GM23338 (cell line): ENCODE results near the gene TSPAN13. TPM values are rescaled to one million over a fixed set of nuclear protein-coding genes. Genes with fewer than 3 reads are reported as not detected.

Source experiments
- ATAC-seq: fragments of 200-7000 bp; cut with Tn5 transposase; 3 replicates; pipeline ENCODE4 v1.9.1; 2020
- DNase-seq: peaks from one replicate; pipeline ENCODE4 v3.0.0-alpha.2; 2015; ENCODE audit warnings: low spot score
- H2AFZ ChIP-seq: fragments of 200-600 bp; sonication (generic); 2 replicates; pipeline ENCODE4 v1.8.0; 2016; ENCODE audit warnings: antibody characterized with exemption, mild to moderate bottlenecking, moderate library complexity
- H3F3A ChIP-seq: fragments of 200-600 bp; sonication (generic); replicated peaks from 2 replicates; pipeline ENCODE4 v1.8.0; 2017; ENCODE audit warnings: antibody characterized with exemption, mixed run types, low read depth
- H3K27ac ChIP-seq: fragments of 200-600 bp; sonication (generic); 2 replicates; pipeline ENCODE4 v1.6.1; 2016; ENCODE audit warnings: low read depth
- H3K27me3 ChIP-seq: fragments of 200-600 bp; sonication (generic); 2 replicates; pipeline ENCODE4 v1.8.0; 2016; ENCODE audit warnings: mild to moderate bottlenecking, mixed run types, moderate library complexity; ENCODE audit not compliant: insufficient read depth
- H3K36me3 ChIP-seq: fragments of 200-600 bp; sonication (generic); 2 replicates; pipeline ENCODE4 v1.8.0; 2016; ENCODE audit warnings: mild to moderate bottlenecking; ENCODE audit not compliant: insufficient read depth
- H3K4me1 ChIP-seq: fragments of 200-600 bp; sonication (generic); 2 replicates; pipeline ENCODE4 v1.8.0; 2016; ENCODE audit warnings: mild to moderate bottlenecking, moderate library complexity; ENCODE audit not compliant: insufficient read depth
- H3K4me2 ChIP-seq: fragments of 200-600 bp; sonication (generic); 2 replicates; pipeline ENCODE4 v1.7.1; 2017; ENCODE audit warnings: mixed run types
- H3K4me3 ChIP-seq: fragments of 200-600 bp; sonication (generic); 2 replicates; pipeline ENCODE4 v1.6.1; 2016; ENCODE audit warnings: mixed run types
- H3K79me2 ChIP-seq: fragments of 200-600 bp; sonication (generic); replicated peaks from 2 replicates; pipeline ENCODE4 v1.8.0; 2017; ENCODE audit warnings: mild to moderate bottlenecking; ENCODE audit not compliant: insufficient read depth
- H3K9me2 ChIP-seq: fragments of 200-600 bp; sonication (generic); 2 replicates; pipeline ENCODE4 v1.8.0; 2017; ENCODE audit not compliant: insufficient read depth
- H4K20me1 ChIP-seq: fragments of 200-600 bp; sonication (generic); replicated peaks from 2 replicates; pipeline ENCODE4 v1.8.0; 2017; ENCODE audit warnings: mild to moderate bottlenecking; ENCODE audit not compliant: insufficient read depth
- H3K27ac Mint-ChIP-seq: 2 replicates; pipeline ENCODE4 v1.8.0; 2020; ENCODE audit warnings: inconsistent platforms, mild to moderate bottlenecking, moderate library complexity, mixed read lengths
- H3K27me3 Mint-ChIP-seq: 3 replicates; pipeline ENCODE4 v1.8.0; 2022; ENCODE audit warnings: low read depth, mild to moderate bottlenecking, moderate library complexity, mixed read lengths, inconsistent platforms; ENCODE audit not compliant: insufficient read depth, poor library complexity
- H3K36me3 Mint-ChIP-seq: 3 replicates; pipeline ENCODE4 v1.8.0; 2021; ENCODE audit warnings: low read depth, mild to moderate bottlenecking, inconsistent platforms, moderate library complexity, mixed read lengths
- H3K4me1 Mint-ChIP-seq: 3 replicates; pipeline ENCODE4 v1.8.0; 2020; ENCODE audit warnings: mild to moderate bottlenecking, inconsistent platforms, mixed read lengths
- H3K4me3 Mint-ChIP-seq: 3 replicates; pipeline ENCODE4 v1.8.0; 2021; ENCODE audit warnings: moderate library complexity, mild to moderate bottlenecking, inconsistent platforms, mixed read lengths
- H3K9me3 Mint-ChIP-seq: 3 replicates; pipeline ENCODE4 v1.8.0; 2020; ENCODE audit warnings: moderate library complexity, mild to moderate bottlenecking, inconsistent platforms, mixed read lengths
- CREB1 ChIP-seq: fragments of 250-450 bp; sonication (Bioruptor Pico); IDR thresholded peaks from 2 replicates; pipeline ENCODE4 v1.5.0; 2020; ENCODE audit warnings: low read depth, mild to moderate bottlenecking, moderate library complexity
- JUNB ChIP-seq: IDR thresholded peaks from one replicate; pipeline ENCODE4 v1.6.1; 2016; ENCODE audit warnings: antibody characterized with exemption; ENCODE audit not compliant: unreplicated experiment
- NANOG ChIP-seq: IDR thresholded peaks from 2 replicates; pipeline ENCODE4 v1.6.1; 2016; ENCODE audit warnings: antibody characterized with exemption, borderline replicate concordance
- POLR2AphosphoS5 ChIP-seq: IDR thresholded peaks from 2 replicates; pipeline ENCODE4 v1.6.1; 2016; ENCODE audit warnings: antibody characterized with exemption, low read depth
- STAT1 ChIP-seq: IDR thresholded peaks from one replicate; pipeline ENCODE4 v1.6.1; 2016; ENCODE audit warnings: antibody characterized with exemption; ENCODE audit not compliant: unreplicated experiment
- ZNF114 ChIP-seq: fragments of 250-450 bp; sonication (Bioruptor Pico); IDR thresholded peaks from 2 replicates; pipeline ENCODE4 v1.5.0; 2020; ENCODE audit warnings: mild to moderate bottlenecking, moderate library complexity
- ZNF331 ChIP-seq: fragments of 250-450 bp; sonication (Bioruptor Pico); IDR thresholded peaks from 2 replicates; pipeline ENCODE4 v1.5.0; 2020; ENCODE audit warnings: low read depth, mild to moderate bottlenecking, moderate library complexity
- ZNF462 ChIP-seq: fragments of 250-450 bp; sonication (Bioruptor Pico); IDR thresholded peaks from 2 replicates; pipeline ENCODE4 v1.5.0; 2020; ENCODE audit warnings: mild to moderate bottlenecking, moderate library complexity
- polyA plus RNA-seq: library from polyadenylated mRNA; unstranded; fragments of >200 nt; fragmentation: Nextera tagmentation; extraction: Ambion mirVana; gene quantifications from 2 replicates; pipeline ENCODE4 v1.2.1, GENCODE V29; 2016
- total RNA-seq: library from RNA; depleted of rRNA; stranded (reverse); fragments of >200 nt; shearing (Covaris generic); gene quantifications from 2 replicates; pipeline ENCODE4 v1.2.3, GENCODE V29; 2014
- TF ChIP-seq, protein P1 (sequence below), 2 experiments: fragments of 200-600 bp in 1 of 2; sonication (generic) in 1 of 2; conservative IDR thresholded peaks; 2 replicates each; pipeline versions ENCODE4 v1.5.1 to v1.6.1; 2016 to 2017; ENCODE audit warnings: antibody characterized with exemption in 2 of 2, low read depth in 2 of 2, mild to moderate bottlenecking in 2 of 2, moderate library complexity in 1 of 2
- TF ChIP-seq, protein P2 (sequence below): IDR thresholded peaks from 2 replicates; pipeline ENCODE4 v1.6.1; 2016; ENCODE audit warnings: antibody characterized with exemption

The TSPAN13 gene
- total and polyA plus RNA-seq, 2 experiments from 2014 or later: 27.6 to 40.9 TPM

GRCh38 chr7:16728811-16729210, 24.7 kb upstream of the TSPAN13 start:
- Histone ChIP-seq H3K4me1 (no peaks in the 10 kb centered on the region), H3K4me3 (no peak overlapping the region), H3K27me3 (no peaks in the 10 kb centered on the region), H3K4me2 (no peak overlapping the region), H3K79me2 (no peaks in the 10 kb centered on the region), H4K20me1 (no peaks in the 10 kb centered on the region), H2AFZ (no peak overlapping the region), H3F3A (no peaks in the 10 kb centered on the region), H3K36me3 (no peaks in the 10 kb centered on the region), H3K27ac (no peak overlapping the region), H3K9me2 (no peaks in the 10 kb centered on the region)
- H3K4me1 Mint-ChIP-seq: no peaks in the 10 kb centered on the region
- no peak overlapping the region for H3K27ac Mint-ChIP-seq
- H3K36me3 Mint-ChIP-seq: no peaks in the 10 kb centered on the region
- no peaks in the 10 kb centered on the region for H3K9me3 Mint-ChIP-seq
- H3K4me3 Mint-ChIP-seq: no peak overlapping the region
- DNase-seq: no peak
- no peaks in the 10 kb centered on the region for H3K27me3 Mint-ChIP-seq
- ATAC-seq: no peak
- TF ChIP-seq ZNF331 (CRISPR knock-in tag) (no peak), ZNF114 (no peak), POLR2AphosphoS5 (no peak), CREB1 (no peak), NANOG (no peak), STAT1 (no peak)
- TF ChIP-seq, protein P1, sequence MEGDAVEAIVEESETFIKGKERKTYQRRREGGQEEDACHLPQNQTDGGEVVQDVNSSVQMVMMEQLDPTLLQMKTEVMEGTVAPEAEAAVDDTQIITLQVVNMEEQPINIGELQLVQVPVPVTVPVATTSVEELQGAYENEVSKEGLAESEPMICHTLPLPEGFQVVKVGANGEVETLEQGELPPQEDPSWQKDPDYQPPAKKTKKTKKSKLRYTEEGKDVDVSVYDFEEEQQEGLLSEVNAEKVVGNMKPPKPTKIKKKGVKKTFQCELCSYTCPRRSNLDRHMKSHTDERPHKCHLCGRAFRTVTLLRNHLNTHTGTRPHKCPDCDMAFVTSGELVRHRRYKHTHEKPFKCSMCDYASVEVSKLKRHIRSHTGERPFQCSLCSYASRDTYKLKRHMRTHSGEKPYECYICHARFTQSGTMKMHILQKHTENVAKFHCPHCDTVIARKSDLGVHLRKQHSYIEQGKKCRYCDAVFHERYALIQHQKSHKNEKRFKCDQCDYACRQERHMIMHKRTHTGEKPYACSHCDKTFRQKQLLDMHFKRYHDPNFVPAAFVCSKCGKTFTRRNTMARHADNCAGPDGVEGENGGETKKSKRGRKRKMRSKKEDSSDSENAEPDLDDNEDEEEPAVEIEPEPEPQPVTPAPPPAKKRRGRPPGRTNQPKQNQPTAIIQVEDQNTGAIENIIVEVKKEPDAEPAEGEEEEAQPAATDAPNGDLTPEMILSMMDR (conservative IDR thresholded peaks at IDR 0.05; ENCODE audit: low read depth in 2 of 2): no peak
- TF ChIP-seq, protein P2, sequence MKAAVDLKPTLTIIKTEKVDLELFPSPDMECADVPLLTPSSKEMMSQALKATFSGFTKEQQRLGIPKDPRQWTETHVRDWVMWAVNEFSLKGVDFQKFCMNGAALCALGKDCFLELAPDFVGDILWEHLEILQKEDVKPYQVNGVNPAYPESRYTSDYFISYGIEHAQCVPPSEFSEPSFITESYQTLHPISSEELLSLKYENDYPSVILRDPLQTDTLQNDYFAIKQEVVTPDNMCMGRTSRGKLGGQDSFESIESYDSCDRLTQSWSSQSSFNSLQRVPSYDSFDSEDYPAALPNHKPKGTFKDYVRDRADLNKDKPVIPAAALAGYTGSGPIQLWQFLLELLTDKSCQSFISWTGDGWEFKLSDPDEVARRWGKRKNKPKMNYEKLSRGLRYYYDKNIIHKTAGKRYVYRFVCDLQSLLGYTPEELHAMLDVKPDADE: no peak

- no peaks in the 10 kb centered on the region for H3K4me1 ChIP-seq
- H3F3A ChIP-seq: no peaks in the 10 kb centered on the region
- H3K36me3 ChIP-seq: no peaks in the 10 kb centered on the region
- no peak overlapping the region for H3K27ac ChIP-seq
- H3K4me3 ChIP-seq: no peak overlapping the region
- H3K4me1 Mint-ChIP-seq: no peaks in the 10 kb centered on the region
- no peaks in the 10 kb centered on the region for H3K27me3 ChIP-seq
- H3K9me3 Mint-ChIP-seq: no peaks in the 10 kb centered on the region; the same call in 2 of the 3 replicates
- no peak for ATAC-seq
- H3K36me3 Mint-ChIP-seq: no peaks in the 10 kb centered on the region
- no peaks in the 10 kb centered on the region for H3K79me2 ChIP-seq
- no peaks in the 10 kb centered on the region for H4K20me1 ChIP-seq
- H3K9me2 ChIP-seq: no peaks in the 10 kb centered on the region
- DNase-seq: no peak
- H3K27ac Mint-ChIP-seq: no peak overlapping the region
- no peaks in the 10 kb centered on the region for H3K27me3 Mint-ChIP-seq
- H3K4me3 Mint-ChIP-seq: no peak overlapping the region
- TF ChIP-seq JUNB (no peak), ZNF462 (CRISPR knock-in tag) (no peak), POLR2AphosphoS5 (no peak), STAT1 (no peak), ZNF331 (CRISPR knock-in tag) (no peak)
- TF ChIP-seq, protein P1 (conservative IDR thresholded peaks at IDR 0.05; ENCODE audit: low read depth in 2 of 2): no peak
- H3K4me2 ChIP-seq: no peak overlapping the region
- no peak overlapping the region for H2AFZ ChIP-seq
These were observed 24.0 kb upstream of the TSPAN13 start for GRCh38 chr7:16729541-16729940.
